Fibroblast of lung (primary cell): Measurements from ENCODE around the gene SRGAP2C. TPM values are rescaled to one million over a fixed set of nuclear protein-coding genes. Genes with fewer than 3 reads are reported as not detected.
A peak's percentile ranks its signal among the peaks of the same experiment; 100 is the strongest.
"Not testable (repeated sequence)": the region's sequence is repeated elsewhere in the genome, so short reads cannot be mapped to it uniquely, and the experiment has no call there.

Experiments used
- DNase-seq, 2 donors: peaks; one replicate each; pipeline versions ENCODE4 v3.0.0 to v3.0.0-alpha.2; 2010; ENCODE audit warnings: low read depth in 2 of 2
- H2AFZ ChIP-seq: 2 replicates; pipeline ENCODE4 v1.5.1; 2012; ENCODE audit warnings: low read length, control low read depth, inconsistent platforms
- H3K27ac ChIP-seq: 2 replicates; pipeline ENCODE4 v1.5.1; 2011; ENCODE audit warnings: low read length, control low read depth; ENCODE audit not compliant: insufficient read depth
- H3K27me3 ChIP-seq: 2 replicates; pipeline ENCODE4 v1.5.1; 2011; ENCODE audit warnings: mild to moderate bottlenecking, low read length; ENCODE audit not compliant: control insufficient read depth, insufficient read depth
- H3K36me3 ChIP-seq: 2 replicates; pipeline ENCODE4 v1.5.1; 2011; ENCODE audit warnings: low read length; ENCODE audit not compliant: control insufficient read depth, insufficient read depth
- H3K4me1 ChIP-seq: 2 replicates; pipeline ENCODE4 v1.5.1; 2011; ENCODE audit warnings: low read length; ENCODE audit not compliant: control insufficient read depth, insufficient read depth; ENCODE audit errors: extremely low read depth
- H3K4me2 ChIP-seq: 2 replicates; pipeline ENCODE4 v1.5.1; 2011; ENCODE audit warnings: low read length, control low read depth; ENCODE audit not compliant: insufficient read depth; ENCODE audit errors: extremely low read depth
- H3K4me3 ChIP-seq, 4 experiments: fragments of 200-600 bp in 1 of 4; sonication (generic) in 1 of 4; replicated peaks in 1 of 4; 2 replicates each; pipeline ENCODE4 v1.5.1; 2011 to 2016; ENCODE audit warnings: low read length in 4 of 4, low read depth in 3 of 4, mild to moderate bottlenecking in 3 of 4, control low read depth in 2 of 4, inconsistent platforms in 1 of 4, mixed read lengths in 1 of 4; ENCODE audit not compliant: insufficient read depth in 1 of 4; ENCODE audit errors: control extremely low read depth in 1 of 4
- H3K79me2 ChIP-seq: 2 replicates; pipeline ENCODE4 v1.5.1; 2012; ENCODE audit warnings: mild to moderate bottlenecking, low read length, inconsistent platforms; ENCODE audit not compliant: control insufficient read depth, insufficient read depth
- H3K9ac ChIP-seq: 2 replicates; pipeline ENCODE4 v1.5.1; 2011; ENCODE audit warnings: mild to moderate bottlenecking, low read length, control low read depth; ENCODE audit not compliant: insufficient read depth
- H3K9me3 ChIP-seq: 2 replicates; pipeline ENCODE4 v1.5.1; 2012; ENCODE audit warnings: low read depth, low read length; ENCODE audit not compliant: control insufficient read depth, insufficient read depth
- H4K20me1 ChIP-seq: 2 replicates; pipeline ENCODE4 v1.5.1; 2011; ENCODE audit warnings: low read length; ENCODE audit not compliant: control insufficient read depth, insufficient read depth; ENCODE audit errors: extremely low read depth
- polyA plus RNA-seq, 2 donors: library from polyadenylated mRNA; depleted of rRNA in 1 of 2; stranded (reverse) in 1 of 2; unstranded in 1 of 2; fragments of >200 nt; gene quantifications; 2 replicates each; pipeline ENCODE4 v1.2.1, GENCODE V29; 2011 to 2012; ENCODE audit warnings: missing spikeins in 1 of 2
- total RNA-seq: library from RNA; depleted of rRNA; stranded (reverse); fragments of >200 nt; gene quantifications from 2 replicates; pipeline ENCODE4 v1.2.1, GENCODE V29; 2014

SRGAP2C gene
- total and polyA plus RNA-seq, 2 donors (not counting 1 experiment from before 2014, with no cell fraction given), result 8.2 to 36.5 TPM

DNA sequence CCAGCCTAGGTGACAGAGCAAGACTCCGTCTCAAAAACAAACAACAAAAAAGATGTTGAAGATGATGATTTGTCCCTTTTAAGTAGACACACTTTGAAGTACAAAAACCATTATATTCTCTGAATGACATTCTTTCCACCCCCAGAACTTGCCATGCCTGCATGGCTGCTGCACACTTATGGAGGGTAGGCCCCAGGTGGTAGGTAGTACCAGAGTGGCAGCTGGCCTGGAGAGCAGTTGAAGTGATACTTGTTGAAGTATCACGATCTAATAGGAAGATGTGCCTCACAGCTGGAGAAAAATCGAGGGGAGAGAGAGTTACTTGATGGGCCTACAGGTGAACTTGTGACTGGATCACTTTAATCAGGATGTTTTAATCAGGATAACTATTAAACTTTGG lies 15.0 kb downstream of the SRGAP2C start:
- H3K4me2 ChIP-seq, H3K4me3 ChIP-seq, H3K27me3 ChIP-seq, H3K79me2 ChIP-seq, H3K9ac ChIP-seq, H3K4me1 ChIP-seq, H4K20me1 ChIP-seq, H3K36me3 ChIP-seq, H2AFZ ChIP-seq, H3K9me3 ChIP-seq, DNase-seq, H3K27ac ChIP-seq: not testable (repeated sequence)

- DNase-seq, H3K4me3 ChIP-seq, H4K20me1 ChIP-seq, H3K9ac ChIP-seq, H3K9me3 ChIP-seq, H3K27me3 ChIP-seq, H3K79me2 ChIP-seq, H3K27ac ChIP-seq, H3K4me1 ChIP-seq, H2AFZ ChIP-seq, H3K4me2 ChIP-seq, H3K36me3 ChIP-seq: not testable (repeated sequence)
Observed at GRCh38 chr1:121200232-121200631, 15.5 kb downstream of the SRGAP2C start.

DNA sequence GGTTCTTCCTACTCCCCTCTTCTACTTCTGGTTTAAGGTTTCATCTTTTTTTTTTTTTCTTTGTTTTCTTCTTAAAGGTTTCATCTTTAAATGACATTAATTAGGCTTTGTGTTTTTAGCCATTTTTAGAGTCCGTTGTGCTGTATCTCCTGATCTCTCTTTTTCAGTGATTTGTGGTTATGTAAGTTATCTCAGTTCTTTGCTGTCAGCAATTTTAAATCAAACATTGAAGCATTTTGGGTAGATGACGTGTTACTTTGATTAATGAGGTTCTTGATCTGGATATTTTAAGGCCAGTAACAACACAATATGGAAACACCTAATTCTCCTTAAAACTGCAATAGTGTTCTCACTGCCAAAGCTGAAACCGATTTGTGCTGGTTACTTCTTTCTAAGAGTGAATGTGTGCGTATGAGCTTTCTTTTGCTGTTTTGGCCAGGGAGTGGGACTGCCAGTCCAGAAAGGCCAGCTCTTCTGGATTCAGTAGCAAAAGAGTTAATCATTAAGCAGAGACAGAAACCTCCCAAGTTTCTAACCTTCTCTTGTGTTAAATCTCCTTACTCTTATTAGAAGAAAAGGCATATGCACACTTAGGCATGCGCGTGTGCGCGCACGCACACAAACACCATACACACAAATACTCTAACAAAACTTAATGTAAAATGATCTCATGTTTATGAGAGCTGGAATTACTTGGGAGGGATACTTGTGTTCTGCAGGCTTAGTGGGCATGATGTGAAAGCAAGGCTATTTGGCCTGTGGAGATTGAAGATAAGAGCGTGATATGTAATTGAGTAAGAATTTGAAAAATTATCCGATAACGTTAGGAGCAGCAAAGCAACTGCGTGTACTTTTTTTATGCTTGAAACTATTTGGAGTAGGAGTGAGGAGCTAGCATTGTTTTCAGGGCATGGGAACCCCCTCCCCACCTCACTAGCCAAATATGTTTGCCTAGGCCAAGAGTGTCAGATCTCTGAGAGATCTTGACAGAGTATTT lies 16.5 kb downstream of the SRGAP2C start:
- not testable (repeated sequence) for H3K9ac ChIP-seq, H3K27ac ChIP-seq, H3K36me3 ChIP-seq, H3K4me1 ChIP-seq, H3K27me3 ChIP-seq, H3K9me3 ChIP-seq, H4K20me1 ChIP-seq, H3K4me3 ChIP-seq, H2AFZ ChIP-seq, H3K79me2 ChIP-seq
- DNase-seq, result peak; percentile 31 to 82
- H3K4me2 ChIP-seq, result peak overlapping the region; percentile 8

DNA sequence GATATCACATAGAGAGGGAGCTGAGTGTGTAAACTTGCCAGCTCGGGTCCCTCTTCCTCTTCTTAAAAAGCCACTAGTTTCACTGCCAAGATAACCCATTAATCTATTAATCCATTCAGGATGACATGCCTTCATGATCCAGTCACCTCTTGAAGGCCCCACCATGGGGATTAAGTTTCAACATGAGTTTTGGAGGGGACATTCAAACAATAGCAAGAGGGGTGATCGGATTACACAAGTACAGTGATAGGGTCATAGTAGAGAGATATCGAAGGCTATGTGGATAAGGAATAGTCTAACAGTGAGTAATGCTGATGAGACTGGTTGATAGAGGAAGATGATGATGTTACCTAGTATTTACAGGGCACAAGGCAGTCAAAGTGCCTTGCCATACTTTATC lies 18.2 kb downstream of the SRGAP2C start:
- not testable (repeated sequence) for H3K36me3 ChIP-seq, H3K9me3 ChIP-seq, H3K4me3 ChIP-seq, H3K9ac ChIP-seq, H3K4me2 ChIP-seq, H3K27me3 ChIP-seq, H3K27ac ChIP-seq, H3K4me1 ChIP-seq, H2AFZ ChIP-seq, H3K79me2 ChIP-seq, H4K20me1 ChIP-seq
- DNase-seq, result peak in 1 of 2 donors; percentile 5

- not testable (repeated sequence) for H3K79me2 ChIP-seq, H4K20me1 ChIP-seq, H3K27me3 ChIP-seq, H3K9ac ChIP-seq, H3K4me1 ChIP-seq, H2AFZ ChIP-seq, H3K36me3 ChIP-seq, H3K4me3 ChIP-seq, H3K27ac ChIP-seq, H3K4me2 ChIP-seq, H3K9me3 ChIP-seq
- peak in 1 of 2 donors; percentile 54 for DNase-seq
Observed at GRCh38 chr1:121205786-121206711, 21.3 kb downstream of the SRGAP2C start.

DNA sequence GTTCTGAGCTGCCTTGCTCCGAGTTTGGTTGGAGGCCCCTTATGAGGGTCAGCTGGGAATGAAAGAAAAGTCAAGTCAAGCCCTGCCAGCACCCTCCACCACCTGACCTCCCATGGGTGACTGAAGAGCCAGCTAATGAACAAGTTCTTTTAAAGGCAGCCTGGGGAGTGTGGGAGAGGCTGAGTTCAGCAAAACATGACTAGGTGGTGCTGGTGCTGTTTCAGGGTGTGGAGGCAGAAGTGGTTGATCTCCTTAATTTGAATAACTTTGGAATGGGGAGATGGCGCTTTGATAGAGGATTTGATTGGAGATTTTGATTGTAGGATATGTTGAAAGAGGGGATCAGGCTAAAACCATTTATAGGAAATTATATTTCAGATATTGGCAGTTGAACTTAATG lies 22.6 kb downstream of the SRGAP2C start:
- H3K79me2 ChIP-seq, H3K9ac ChIP-seq, DNase-seq, H3K4me1 ChIP-seq, H4K20me1 ChIP-seq, H3K9me3 ChIP-seq, H3K27ac ChIP-seq, H3K4me3 ChIP-seq, H3K36me3 ChIP-seq, H3K4me2 ChIP-seq, H2AFZ ChIP-seq, H3K27me3 ChIP-seq: not testable (repeated sequence)
